ENCODE measurements around the gene SAMD9L. TPM values are rescaled to one million over a fixed set of nuclear protein-coding genes. Genes with fewer than 3 reads are reported as not detected.

The SAMD9L gene
- total RNA-seq, 4 donors from 2014 or later: 10.3 to 19.0 (median 13.3) TPM

- WGBS, 2 donors: 33 to 40% methylated on average over 5 of the region's 5 CpGs
- no peaks in the 10 kb centered on the region for H3K27me3 ChIP-seq
- H3K4me3 ChIP-seq: peak overlapping the region; percentile 24 to 51 (median 46)
- peaks cover 0 to 41% (median 0%) of the 10 kb centered on the region in 3 donors for H3K36me3 ChIP-seq
- H3K27ac ChIP-seq: peak overlapping the region in 3 of 4 donors; percentile 64 to 79 (median 72)
- H3K9me3 ChIP-seq: peaks cover 0 to 3% (median 0%) of the 10 kb centered on the region in 4 donors
- TF ChIP-seq POLR2A (IDR thresholded peaks at IDR 0.05) (no peak), CTCF (IDR thresholded peaks at IDR 0.05) (no peak), EP300 (IDR thresholded peaks at IDR 0.05) (no peak)
- no peak for DNase-seq (ENCODE audit: low spot score in 2 of 2)
- H3K4me1 ChIP-seq: peaks cover 0 to 30% (median 8%) of the 10 kb centered on the region in 4 donors
These were observed 1.6 kb downstream of the SAMD9L start for GRCh38 chr7:93146472-93147141.

GRCh38 chr7:93146036-93146435 lies 2.1 kb downstream of the SAMD9L start:
- H3K4me3 ChIP-seq: no peak overlapping the region
- H3K9me3 ChIP-seq: peaks cover 0 to 9% (median 2%) of the 10 kb centered on the region in 4 donors
- H3K36me3 ChIP-seq: peaks cover 0 to 46% (median 0%) of the 10 kb centered on the region in 3 donors
- no peaks in the 10 kb centered on the region for H3K27me3 ChIP-seq
- WGBS, 2 donors: 16 to 38% methylated on average over 1 of the region's 1 CpG
- peak overlapping the region in 2 of 4 donors; percentile 65 to 79 for H3K27ac ChIP-seq
- no peak for TF ChIP-seq EP300 (IDR thresholded peaks at IDR 0.05)
- TF ChIP-seq POLR2A (IDR thresholded peaks at IDR 0.05): no peak
- no peak for TF ChIP-seq CTCF (IDR thresholded peaks at IDR 0.05)
- peaks cover 0 to 30% (median 8%) of the 10 kb centered on the region in 4 donors for H3K4me1 ChIP-seq
- no peak for DNase-seq (ENCODE audit: low spot score in 2 of 2)

GRCh38 chr7:93145354-93145753 lies 2.8 kb downstream of the SAMD9L start:
- H3K4me3 ChIP-seq: no peak overlapping the region
- H3K27me3 ChIP-seq: no peaks in the 10 kb centered on the region
- TF ChIP-seq CTCF (IDR thresholded peaks at IDR 0.05) (no peak), POLR2A (IDR thresholded peaks at IDR 0.05) (no peak), EP300 (IDR thresholded peaks at IDR 0.05) (no peak)
- peaks cover 0 to 30% (median 8%) of the 10 kb centered on the region in 4 donors for H3K4me1 ChIP-seq
- WGBS, 2 donors: 37 to 43% methylated on average over 3 of the region's 3 CpGs
- no peak for DNase-seq (ENCODE audit: low spot score in 2 of 2)
- peaks cover 0 to 53% (median 4%) of the 10 kb centered on the region in 3 donors for H3K36me3 ChIP-seq
- H3K9me3 ChIP-seq: peaks cover 0 to 16% (median 2%) of the 10 kb centered on the region in 4 donors
- no peak overlapping the region for H3K27ac ChIP-seq

- H3K36me3 ChIP-seq: peaks cover 0 to 85% (median 15%) of the 10 kb centered on the region in 3 donors
- no peak for DNase-seq (ENCODE audit: low spot score in 2 of 2)
- WGBS, 2 donors: 93 to 96% methylated on average over 1 of the region's 1 CpG
- H3K27me3 ChIP-seq: no peaks in the 10 kb centered on the region
- H3K27ac ChIP-seq: no peak overlapping the region
- peaks cover 0 to 20% (median 5%) of the 10 kb centered on the region in 4 donors for H3K4me1 ChIP-seq
- peaks cover 0 to 48% (median 7%) of the 10 kb centered on the region in 4 donors for H3K9me3 ChIP-seq
- no peak overlapping the region for H3K4me3 ChIP-seq
- no peak for TF ChIP-seq CTCF (IDR thresholded peaks at IDR 0.05)
- no peak for TF ChIP-seq EP300 (IDR thresholded peaks at IDR 0.05)
These were observed 6.1 kb downstream of the SAMD9L start for GRCh38 chr7:93142127-93142526.

- no peaks in the 10 kb centered on the region for H3K27me3 ChIP-seq
- no peak overlapping the region for H3K27ac ChIP-seq
- TF ChIP-seq EP300 (IDR thresholded peaks at IDR 0.05) (no peak), CTCF (IDR thresholded peaks at IDR 0.05) (no peak)
- WGBS, 2 donors: 96% methylated on average over 3 of the region's 3 CpGs
- peaks cover 0 to 62% (median 12%) of the 10 kb centered on the region in 4 donors for H3K9me3 ChIP-seq
- no peak overlapping the region for H3K4me3 ChIP-seq
- peaks cover 3 to 98% (median 15%) of the 10 kb centered on the region in 3 donors for H3K36me3 ChIP-seq
- peaks cover 0 to 5% (median under 1%) of the 10 kb centered on the region in 4 donors for H3K4me1 ChIP-seq
- no peak for DNase-seq (ENCODE audit: low spot score in 2 of 2)
These were observed 7.5 kb downstream of the SAMD9L start for GRCh38 chr7:93140582-93141191.
